Measurements from ENCODE around the gene EFNA4. TPM values are rescaled to one million over a fixed set of nuclear protein-coding genes. Genes with fewer than 3 reads are reported as not detected.

EFNA4 gene
- total and polyA plus RNA-seq, 2 of the 8 experiments (the other 6 are each of a cell fraction or from before 2014, with no cell fraction given) = 21.9 to 23.9 TPM

DNA sequence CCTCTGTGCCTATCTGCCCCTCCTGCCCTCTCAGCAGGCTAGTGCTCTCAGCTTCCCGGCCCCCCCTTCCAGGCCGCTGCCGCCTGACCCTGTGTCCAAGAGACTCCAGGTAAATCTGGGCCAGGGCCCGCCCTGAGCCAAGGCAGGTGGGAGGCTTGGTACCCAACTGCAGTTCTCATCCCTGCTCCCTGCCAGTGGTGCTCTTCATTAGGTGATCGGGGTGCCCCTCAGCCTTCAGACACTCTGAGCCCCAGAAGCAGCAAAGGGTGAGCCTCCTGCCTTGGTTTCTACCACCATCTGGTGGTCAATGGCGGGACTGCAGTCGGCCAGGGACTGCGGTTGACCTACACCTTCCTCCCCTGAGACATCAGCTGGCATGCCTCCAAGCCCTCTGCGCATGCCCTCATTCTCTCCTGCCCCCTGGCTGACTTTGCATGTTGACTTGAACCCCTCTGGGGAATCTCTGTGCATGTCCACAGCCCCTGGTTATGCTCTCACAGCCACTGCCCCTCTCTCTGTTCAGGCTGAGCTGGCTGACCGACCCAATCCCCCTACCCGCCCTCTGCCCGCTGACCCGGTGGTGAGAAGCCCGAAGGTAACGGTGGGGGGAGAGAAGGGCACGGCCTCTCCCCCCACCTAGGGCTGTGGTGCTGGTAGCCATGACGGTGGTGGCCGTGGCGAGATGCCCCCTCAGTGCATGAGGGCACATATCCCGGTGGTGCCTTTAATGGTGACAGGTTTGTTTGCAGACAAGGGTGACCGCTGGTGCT lies 2.0 kb upstream of the EFNA4 start:
- Histone ChIP-seq H2AK5ac (ENCODE audit: low read depth, low read length) (no peak overlapping the region), H2BK12ac (ENCODE audit: low read depth, low read length) (no peak overlapping the region), H3K27me3 (replicated peaks in 1 of 4; ENCODE audit: control insufficient read depth in 3 of 4, extremely low read depth in 1 of 4, insufficient read depth in 3 of 4, low read length in 3 of 4) (peaks cover 0 to 4% (median 1%) of the 10 kb centered on the region in 4 experiments; a peak in 2 of 7 replicates), H3K14ac (ENCODE audit: insufficient read length) (no peak overlapping the region), H3K23ac (ENCODE audit: insufficient read length) (no peak overlapping the region), H4K20me1 (replicated peaks in 1 of 2; ENCODE audit: control insufficient read depth in 1 of 2, insufficient read depth in 2 of 2, low read length in 2 of 2) (peaks cover 2 to 13% of the 10 kb centered on the region in 2 experiments), H3K4me1 (replicated peaks in 1 of 4; ENCODE audit: control insufficient read depth in 3 of 4, insufficient read depth in 4 of 4, low read length in 3 of 4) (peaks cover 0 to 19% (median 6%) of the 10 kb centered on the region in 4 experiments; a peak in 5 of 7 replicates), H4K91ac (replicated peaks; ENCODE audit: insufficient read length, low read length) (no peak overlapping the region), H3K4me2 (ENCODE audit: insufficient read depth in 1 of 2, low read depth in 2 of 2, low read length in 2 of 2) (peak overlapping the region; percentile 68 to 97), H3K4me3 (ENCODE audit: extremely low read depth in 1 of 4, insufficient read depth in 2 of 4, low read depth in 3 of 4, low read length in 4 of 4) (peak overlapping the region in 3 of 4 experiments; percentile 22 to 85 (median 83); a peak in 5 of 8 replicates), H2BK5ac (ENCODE audit: low read depth, low read length) (0 out of 2 replicates have a peak overlapping the region, but pooled peaks have one; percentile 28), H2BK20ac (ENCODE audit: low read length) (no peak overlapping the region), H3K4ac (replicated peaks; ENCODE audit: insufficient read length, low read depth, low read length) (no peak overlapping the region), H3K9ac (replicated peaks in 1 of 4; ENCODE audit: extremely low read depth in 1 of 4, low read depth in 3 of 4, low read length in 3 of 4) (no peak overlapping the region), H2AFZ (ENCODE audit: low read length) (no peak overlapping the region), H2BK120ac (replicated peaks; ENCODE audit: low read depth, low read length) (no peak overlapping the region), H3K9me3 (ENCODE audit: insufficient read depth in 2 of 2, low read depth in 1 of 2, low read length in 1 of 2) (no peaks in the 10 kb centered on the region), H3K36me3 (ENCODE audit: control insufficient read depth in 2 of 4, insufficient read depth in 4 of 4, low read length in 3 of 4) (peaks cover 0 to 2% (median 0%) of the 10 kb centered on the region in 4 experiments; a peak in 2 of 8 replicates), H3K79me1 (ENCODE audit: low read depth, low read length) (no peaks in the 10 kb centered on the region), H3K27ac (ENCODE audit: low read depth, low read length) (no peak overlapping the region), H4K5ac (ENCODE audit: insufficient read length, low read depth, low read length) (no peak overlapping the region), H3K18ac (ENCODE audit: extremely low read depth, low read length) (no peak overlapping the region), H4K8ac (ENCODE audit: extremely low read depth, insufficient read depth, low read length) (no peak overlapping the region), H3K56ac (replicated peaks; ENCODE audit: insufficient read length, low read depth, low read length) (no peak overlapping the region), H3K23me2 (ENCODE audit: low read depth, low read length) (peaks cover 15% of the 10 kb centered on the region), H2BK15ac (ENCODE audit: low read length) (no peak overlapping the region; the same call in 1 of the 2 replicates), H3K79me2 (ENCODE audit: control insufficient read depth in 1 of 2, insufficient read depth in 2 of 2, low read length in 2 of 2) (peaks cover 0 to 15% of the 10 kb centered on the region in 2 experiments; a peak in 2 of 4 replicates)
- WGBS, 2 experiments (ENCODE audit: extremely low coverage in 1 of 2, insufficient coverage in 1 of 2, insufficient read length in 1 of 2, insufficient replicate concordance in 2 of 2, low coverage in 1 of 2, low lambda C conversion rate in 2 of 2, missing lambda C conversion rate in 1 of 2) = 29% methylated on average over 12 of the region's 21 CpGs; no CpG with 5 or more reads in 1 of the 2 experiments
- ChIA-PET CTCF (ENCODE audit: partially characterized antibody) (interaction anchor here (0.6 to 33.9 kb wide), 48 partner anchors 3 to 655 kb away, joined by 3 to 907 read pairs (median 4); partner anchors contain the start of genes ADAM15, DCST1, DCST2 and EFNA3), POLR2A (ENCODE audit: partially characterized antibody) (interaction anchor here (0.7 to 4.6 kb wide), 10 partner anchors 9 to 78 kb away, joined by 3 to 21 read pairs (median 4); partner anchors contain the start of genes ADAM15, FLAD1 and LENEP)
- peak; percentile 72 for FAIRE-seq
- DNase-seq (ENCODE audit: low read depth in 1 of 2, low spot score in 2 of 2) = peak in 1 of 2 experiments; percentile 100
- TF ChIP-seq YY1 (IDR thresholded peaks at IDR 0.05; ENCODE audit: low read depth, low read length) = peak; percentile 56
- TF ChIP-seq FOSL1 (IDR thresholded peaks at IDR 0.05; ENCODE audit: insufficient read depth, low read depth, low read length) = no peak
- no peak for TF ChIP-seq POLR2A (IDR thresholded peaks at IDR 0.05; ENCODE audit: control extremely low read depth in 1 of 2, low read depth in 2 of 2, low read length in 2 of 2)
- 0 out of 2 replicates have a peak, but pooled peaks have one; percentile 34 for TF ChIP-seq CHD2 (IDR thresholded peaks at IDR 0.05; ENCODE audit: low read length)
- no peak for TF ChIP-seq CBX5 (IDR thresholded peaks at IDR 0.05; ENCODE audit: low read depth, low read length)
- no peak for TF ChIP-seq RBBP5 (IDR thresholded peaks at IDR 0.05; ENCODE audit: borderline replicate concordance, low read depth, low read length)
- TF ChIP-seq SIX5 (IDR thresholded peaks at IDR 0.05; ENCODE audit: low read depth, low read length) = no peak
- no peak for TF ChIP-seq TCF12 (IDR thresholded peaks at IDR 0.05; ENCODE audit: low read depth, low read length)
- TF ChIP-seq KDM1A (IDR thresholded peaks at IDR 0.05; ENCODE audit: borderline replicate concordance, low read length) = no peak
- no peak for TF ChIP-seq USF2 (IDR thresholded peaks at IDR 0.05; ENCODE audit: low read length)

All from H1 (cell line).